Ishikawa (cell line): Measurements from ENCODE around the gene IRAK2.

ENCODE experiments used
- CEBPB ChIP-seq: IDR thresholded peaks from 2 replicates; pipeline ENCODE4 v1.6.1; 2012
- CREB1 ChIP-seq: IDR thresholded peaks from 2 replicates; pipeline ENCODE4 v1.6.1; 2012; ENCODE audit warnings: low read depth
- EGR1 ChIP-seq: IDR thresholded peaks from 2 replicates; pipeline ENCODE4 v1.6.1; 2012
- EP300 ChIP-seq: IDR thresholded peaks from 2 replicates; pipeline ENCODE4 v1.6.1; 2012; ENCODE audit warnings: borderline replicate concordance
- FOXM1 ChIP-seq: IDR thresholded peaks from 2 replicates; pipeline ENCODE4 v1.6.1; 2012; ENCODE audit warnings: low read depth, borderline replicate concordance
- MAX ChIP-seq: IDR thresholded peaks from 2 replicates; pipeline ENCODE4 v1.6.1; 2012
- NFIC ChIP-seq: IDR thresholded peaks from 2 replicates; pipeline ENCODE4 v1.6.1; 2012
- RAD21 ChIP-seq: IDR thresholded peaks from 2 replicates; pipeline ENCODE4 v1.6.1; 2012; ENCODE audit warnings: low read depth
- REST ChIP-seq: IDR thresholded peaks from 2 replicates; pipeline ENCODE4 v1.6.1; 2012; ENCODE audit warnings: low read depth, mild to moderate bottlenecking
- TAF1 ChIP-seq: IDR thresholded peaks from 2 replicates; pipeline ENCODE4 v1.6.1; 2012; ENCODE audit warnings: low read depth, mild to moderate bottlenecking
- TCF12 ChIP-seq: IDR thresholded peaks from 2 replicates; pipeline ENCODE4 v1.6.1; 2012; ENCODE audit warnings: low read depth
- TEAD4 ChIP-seq: IDR thresholded peaks from 2 replicates; pipeline ENCODE4 v1.6.1; 2012
- USF1 ChIP-seq: IDR thresholded peaks from 2 replicates; pipeline ENCODE4 v1.6.1; 2012
- YY1 ChIP-seq: IDR thresholded peaks from 2 replicates; pipeline ENCODE4 v1.6.1; 2012; ENCODE audit warnings: low read depth
- ZBTB7A ChIP-seq: IDR thresholded peaks from 2 replicates; pipeline ENCODE4 v1.6.1; 2012; ENCODE audit warnings: low read depth

The IRAK2 gene

GRCh38 chr3:10149226-10149625, 15.5 kb upstream of the IRAK2 start:
- no peak for TF ChIP-seq TAF1
- TF ChIP-seq TEAD4 = no peak
- no peak for TF ChIP-seq RAD21
- no peak for TF ChIP-seq REST
- no peak for TF ChIP-seq USF1
- TF ChIP-seq ZBTB7A = no peak
- no peak for TF ChIP-seq EP300
- no peak for TF ChIP-seq NFIC
- TF ChIP-seq YY1 = no peak
- TF ChIP-seq CREB1 = no peak
- no peak for TF ChIP-seq CEBPB
- TF ChIP-seq EGR1 = no peak
- TF ChIP-seq TCF12 = no peak
- TF ChIP-seq FOXM1 = no peak

GRCh38 chr3:10150987-10151386, 13.7 kb upstream of the IRAK2 start:
- TF ChIP-seq ZBTB7A = no peak
- no peak for TF ChIP-seq CREB1
- TF ChIP-seq CEBPB = no peak
- no peak for TF ChIP-seq FOXM1
- no peak for TF ChIP-seq YY1
- TF ChIP-seq REST = no peak
- TF ChIP-seq MAX = no peak
- TF ChIP-seq USF1 = no peak
- TF ChIP-seq NFIC = no peak

GRCh38 chr3:10154335-10155122, 10.2 kb upstream of the IRAK2 start:
- TF ChIP-seq EP300 = no peak
- no peak for TF ChIP-seq TAF1
- TF ChIP-seq REST = no peak
- no peak for TF ChIP-seq ZBTB7A
- no peak for TF ChIP-seq FOXM1
- TF ChIP-seq YY1 = no peak
- TF ChIP-seq EGR1 = no peak
- no peak for TF ChIP-seq TCF12
- no peak for TF ChIP-seq CEBPB
- TF ChIP-seq MAX = no peak
- no peak for TF ChIP-seq TEAD4
- no peak for TF ChIP-seq RAD21
- TF ChIP-seq USF1 = no peak
- no peak for TF ChIP-seq NFIC

GRCh38 chr3:10155123-10155472, 9.6 kb upstream of the IRAK2 start:
- TF ChIP-seq CREB1 = no peak
- TF ChIP-seq ZBTB7A = no peak
- TF ChIP-seq NFIC = no peak
- TF ChIP-seq EP300 = no peak
- no peak for TF ChIP-seq CEBPB
- TF ChIP-seq FOXM1 = no peak
- no peak for TF ChIP-seq TEAD4
- TF ChIP-seq RAD21 = no peak
- no peak for TF ChIP-seq REST
- TF ChIP-seq TAF1 = no peak
- no peak for TF ChIP-seq TCF12
- no peak for TF ChIP-seq EGR1
- no peak for TF ChIP-seq YY1
- no peak for TF ChIP-seq MAX
- no peak for TF ChIP-seq USF1
